Loucy (cell line): ENCODE results near the gene TEX48.

Source experiments
- H2AFZ ChIP-seq: fragments of 200-600 bp; sonication (generic); 2 replicates; pipeline ENCODE4 v1.6.0; 2016; ENCODE audit warnings: antibody characterized with exemption, mild to moderate bottlenecking, low read length, moderate library complexity
- H3F3A ChIP-seq: fragments of 200-600 bp; 2 replicates; pipeline ENCODE4 v1.6.0; 2016; ENCODE audit warnings: antibody characterized with exemption, low read depth, mild to moderate bottlenecking
- H3K27me3 ChIP-seq: fragments of 200-600 bp; sonication (generic); 2 replicates; pipeline ENCODE4 v1.6.1; 2014; ENCODE audit warnings: low read length, mild to moderate bottlenecking; ENCODE audit not compliant: insufficient read depth, poor library complexity, severe bottlenecking
- H3K36me3 ChIP-seq: fragments of 200-600 bp; sonication (generic); 2 replicates; pipeline ENCODE4 v1.6.1; 2016; ENCODE audit warnings: low read length; ENCODE audit not compliant: insufficient read depth
- H3K4me1 ChIP-seq: fragments of 200-600 bp; sonication (generic); 2 replicates; pipeline ENCODE4 v1.5.1; 2014; ENCODE audit warnings: low read length, mild to moderate bottlenecking; ENCODE audit not compliant: insufficient read depth, poor library complexity, severe bottlenecking
- H3K4me2 ChIP-seq: fragments of 200-600 bp; sonication (generic); 2 replicates; pipeline ENCODE4 v1.6.0; 2014; ENCODE audit warnings: antibody characterized with exemption, low read length, low read depth, mild to moderate bottlenecking; ENCODE audit not compliant: poor library complexity, severe bottlenecking
- H3K4me3 ChIP-seq: fragments of 200-600 bp; sonication (generic); 2 replicates; pipeline ENCODE4 v1.5.1; 2014; ENCODE audit warnings: low read length, mild to moderate bottlenecking, mixed read lengths; ENCODE audit not compliant: poor library complexity, severe bottlenecking
- H3K79me2 ChIP-seq: fragments of 200-600 bp; sonication (generic); 2 replicates; pipeline ENCODE4 v1.6.1; 2014; ENCODE audit warnings: low read length; ENCODE audit not compliant: insufficient read depth
- H3K9ac ChIP-seq: fragments of 200-600 bp; sonication (generic); 2 replicates; pipeline ENCODE4 v1.6.0; 2014; ENCODE audit warnings: mild to moderate bottlenecking, low read depth, low read length, moderate library complexity; ENCODE audit not compliant: poor library complexity, severe bottlenecking
- H3K9me2 ChIP-seq: fragments of 200-600 bp; sonication (generic); replicated peaks from 2 replicates; pipeline ENCODE4 v1.6.1; 2016; ENCODE audit warnings: low read depth, low read length, mixed read lengths
- H3K9me3 ChIP-seq: fragments of 200-600 bp; sonication (generic); 2 replicates; pipeline ENCODE4 v1.6.1; 2014; ENCODE audit warnings: mild to moderate bottlenecking, antibody characterized with exemption, low read length, low read depth; ENCODE audit not compliant: insufficient read depth
- H4K20me1 ChIP-seq: fragments of 200-600 bp; sonication (generic); 2 replicates; pipeline ENCODE4 v1.6.0; 2014; ENCODE audit warnings: antibody characterized with exemption, low read length, mild to moderate bottlenecking; ENCODE audit not compliant: insufficient read depth, poor library complexity, severe bottlenecking
- EZH2phosphoT487 ChIP-seq: fragments of 200-600 bp; IDR thresholded peaks from 2 replicates; pipeline ENCODE4 v1.6.1; 2018; ENCODE audit warnings: antibody characterized with exemption, mild to moderate bottlenecking, moderate library complexity, borderline replicate concordance
- TF ChIP-seq, protein P1 (sequence below): fragments of 200-600 bp; sonication (generic); conservative IDR thresholded peaks from 2 replicates; pipeline ENCODE4 v1.5.1; 2014; ENCODE audit warnings: mild to moderate bottlenecking, antibody characterized with exemption, low read length

The TEX48 gene

GRCh38 chr9:114653556-114654159 is 28.3 kb downstream of the TEX48 start:
- Histone ChIP-seq H3F3A (no peaks in the 10 kb centered on the region), H3K4me3 (no peak overlapping the region), H4K20me1 (no peaks in the 10 kb centered on the region), H3K9me2 (no peaks in the 10 kb centered on the region), H3K4me2 (no peak overlapping the region), H3K79me2 (no peaks in the 10 kb centered on the region), H3K9ac (peak overlapping the region; percentile 6), H2AFZ (no peak overlapping the region), H3K9me3 (no peaks in the 10 kb centered on the region), H3K27me3 (no peaks in the 10 kb centered on the region), H3K4me1 (no peaks in the 10 kb centered on the region), H3K36me3 (no peaks in the 10 kb centered on the region)
- TF ChIP-seq EZH2phosphoT487: no peak
- TF ChIP-seq, protein P1, sequence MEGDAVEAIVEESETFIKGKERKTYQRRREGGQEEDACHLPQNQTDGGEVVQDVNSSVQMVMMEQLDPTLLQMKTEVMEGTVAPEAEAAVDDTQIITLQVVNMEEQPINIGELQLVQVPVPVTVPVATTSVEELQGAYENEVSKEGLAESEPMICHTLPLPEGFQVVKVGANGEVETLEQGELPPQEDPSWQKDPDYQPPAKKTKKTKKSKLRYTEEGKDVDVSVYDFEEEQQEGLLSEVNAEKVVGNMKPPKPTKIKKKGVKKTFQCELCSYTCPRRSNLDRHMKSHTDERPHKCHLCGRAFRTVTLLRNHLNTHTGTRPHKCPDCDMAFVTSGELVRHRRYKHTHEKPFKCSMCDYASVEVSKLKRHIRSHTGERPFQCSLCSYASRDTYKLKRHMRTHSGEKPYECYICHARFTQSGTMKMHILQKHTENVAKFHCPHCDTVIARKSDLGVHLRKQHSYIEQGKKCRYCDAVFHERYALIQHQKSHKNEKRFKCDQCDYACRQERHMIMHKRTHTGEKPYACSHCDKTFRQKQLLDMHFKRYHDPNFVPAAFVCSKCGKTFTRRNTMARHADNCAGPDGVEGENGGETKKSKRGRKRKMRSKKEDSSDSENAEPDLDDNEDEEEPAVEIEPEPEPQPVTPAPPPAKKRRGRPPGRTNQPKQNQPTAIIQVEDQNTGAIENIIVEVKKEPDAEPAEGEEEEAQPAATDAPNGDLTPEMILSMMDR: peak; percentile 94

GRCh38 chr9:114652776-114653555 is 29.0 kb downstream of the TEX48 start:
- Histone ChIP-seq H3K27me3 (no peaks in the 10 kb centered on the region), H2AFZ (no peak overlapping the region), H3K36me3 (no peaks in the 10 kb centered on the region), H3K9ac (peak overlapping the region; percentile 6), H3K9me2 (no peaks in the 10 kb centered on the region), H3K9me3 (no peaks in the 10 kb centered on the region), H3K4me3 (no peak overlapping the region), H3K4me1 (no peaks in the 10 kb centered on the region), H3K4me2 (no peak overlapping the region), H4K20me1 (no peaks in the 10 kb centered on the region), H3K79me2 (no peaks in the 10 kb centered on the region), H3F3A (no peaks in the 10 kb centered on the region)
- TF ChIP-seq, protein P1: no peak
- TF ChIP-seq EZH2phosphoT487: no peak

- H3K9ac ChIP-seq: no peak overlapping the region
- H3K27me3 ChIP-seq: no peaks in the 10 kb centered on the region
- no peaks in the 10 kb centered on the region; the same call in 1 of the 2 replicates for H3K9me3 ChIP-seq
- no peak overlapping the region for H3K4me3 ChIP-seq
- peaks cover 47% of the 10 kb centered on the region; the same call in 1 of the 2 replicates for H3K36me3 ChIP-seq
- H3K4me2 ChIP-seq: no peak overlapping the region
- H3K4me1 ChIP-seq: no peaks in the 10 kb centered on the region
- TF ChIP-seq, protein P1: no peak
- TF ChIP-seq EZH2phosphoT487: no peak
- H3K9me2 ChIP-seq: no peaks in the 10 kb centered on the region
- no peak overlapping the region for H2AFZ ChIP-seq
- H3K79me2 ChIP-seq: no peaks in the 10 kb centered on the region
- H4K20me1 ChIP-seq: no peaks in the 10 kb centered on the region
- H3F3A ChIP-seq: no peaks in the 10 kb centered on the region
Measured at GRCh38 chr9:114643896-114644295, 38.1 kb downstream of the TEX48 start.
